ENCODE results near the gene PROS1.
"Not testable (repeated sequence)": the region's sequence is repeated elsewhere in the genome, so short reads cannot be mapped to it uniquely, and the experiment has no call there.

Gene PROS1

DNA sequence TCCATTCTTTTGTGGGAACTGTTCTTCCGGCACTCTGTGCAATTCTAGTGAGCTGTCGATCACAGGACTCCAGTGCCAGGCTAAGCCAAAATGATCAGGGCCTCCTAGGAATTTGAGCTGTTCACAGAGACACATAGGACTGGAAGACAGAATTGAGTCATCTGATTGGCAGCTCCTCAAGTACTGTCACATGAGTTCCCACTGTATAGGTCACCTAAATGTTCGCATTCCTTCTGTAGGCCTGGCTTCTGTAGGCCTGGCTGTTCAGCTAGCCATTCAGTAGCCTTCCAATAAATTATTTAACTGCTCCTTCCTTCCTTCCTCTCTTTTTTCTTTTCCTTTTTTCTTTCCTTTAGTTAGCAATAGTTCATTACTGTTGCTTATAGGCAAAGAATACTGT, 4.3 kb downstream of the PROS1 start:
- peak; percentile 50 for DNase-seq (ENCODE audit: low spot score)

DNA sequence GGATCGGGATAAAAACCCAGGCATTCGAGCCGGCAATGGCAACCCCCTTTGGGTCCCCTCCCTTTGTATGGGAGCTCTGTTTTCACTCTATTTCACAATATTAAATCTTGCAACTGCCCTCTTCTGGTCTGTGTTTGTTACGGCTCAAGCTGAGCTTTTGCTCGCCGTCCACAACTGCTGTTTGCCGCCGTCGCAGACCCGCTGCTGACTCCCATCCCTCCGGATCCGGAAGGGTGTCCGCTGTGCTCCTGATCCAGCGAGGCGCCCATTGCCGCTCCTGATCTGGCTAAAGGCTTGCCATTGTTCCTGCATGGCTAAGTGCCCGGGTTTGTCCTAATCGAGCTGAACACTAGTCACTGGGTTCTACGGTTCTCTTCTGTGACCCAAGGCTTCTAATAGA, 8.6 kb downstream of the PROS1 start:
- not testable (repeated sequence) for DNase-seq (ENCODE audit: low spot score)

DNA sequence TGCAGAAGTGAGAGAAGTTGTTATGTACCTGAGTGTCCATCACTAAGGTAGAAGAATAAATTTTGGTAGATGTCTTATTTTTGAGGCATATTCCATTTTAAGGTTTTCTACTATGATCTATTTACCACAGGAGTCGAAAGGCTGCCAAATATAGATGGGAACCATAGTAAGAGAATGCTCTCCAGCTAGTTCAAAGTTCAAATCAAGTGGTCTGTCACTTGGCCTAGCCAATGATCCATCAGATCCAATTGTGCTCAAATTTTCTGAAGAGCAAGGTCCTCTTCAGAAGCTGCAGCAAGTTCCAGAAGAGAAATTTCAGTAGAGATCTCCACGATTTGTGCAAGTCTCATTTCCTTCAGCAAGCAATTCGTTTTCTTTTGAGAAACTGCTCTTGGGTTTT, 10.9 kb downstream of the PROS1 start:
- DNase-seq (ENCODE audit: low spot score) = no peak

DNA sequence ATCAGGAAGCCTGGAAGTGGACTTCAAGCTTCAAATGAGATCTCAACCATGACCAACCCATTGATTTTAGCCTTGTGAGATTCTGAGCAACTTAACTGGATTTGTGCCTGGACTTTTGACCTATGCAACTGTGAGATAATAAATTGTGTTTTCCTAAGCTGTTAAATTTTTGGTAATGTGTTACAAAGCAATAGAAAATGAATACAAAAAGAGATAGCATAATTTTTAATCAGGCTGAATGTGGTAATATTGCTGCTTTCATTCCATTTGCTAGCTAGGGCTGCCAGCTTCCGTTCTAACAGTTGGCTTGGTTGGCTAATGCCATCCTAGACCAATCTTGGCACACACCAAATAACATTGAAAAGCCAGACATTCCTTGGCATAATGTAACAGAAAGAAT, 12.2 kb downstream of the PROS1 start:
- DNase-seq (ENCODE audit: low spot score) = no peak

DNA sequence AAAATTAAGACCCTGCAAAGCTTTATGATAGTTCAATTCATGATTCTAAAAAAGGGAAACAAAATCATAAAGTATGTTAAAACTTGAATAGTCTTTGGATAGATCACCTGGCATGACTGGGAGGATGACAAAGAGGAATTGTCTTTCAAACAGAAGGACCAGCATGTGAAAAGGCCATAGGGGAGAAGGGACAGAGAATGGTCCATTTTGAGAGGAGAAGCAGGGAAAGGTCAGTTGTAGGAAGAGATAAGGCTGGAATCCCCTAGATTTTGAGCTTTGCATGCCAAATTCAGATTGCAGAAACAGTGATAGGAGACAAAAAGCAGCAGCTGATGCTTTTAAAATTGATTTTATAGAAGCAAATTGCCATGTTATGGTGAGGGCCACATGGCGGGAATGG, 12.7 kb downstream of the PROS1 start:
- no peak for DNase-seq (ENCODE audit: low spot score)

DNA sequence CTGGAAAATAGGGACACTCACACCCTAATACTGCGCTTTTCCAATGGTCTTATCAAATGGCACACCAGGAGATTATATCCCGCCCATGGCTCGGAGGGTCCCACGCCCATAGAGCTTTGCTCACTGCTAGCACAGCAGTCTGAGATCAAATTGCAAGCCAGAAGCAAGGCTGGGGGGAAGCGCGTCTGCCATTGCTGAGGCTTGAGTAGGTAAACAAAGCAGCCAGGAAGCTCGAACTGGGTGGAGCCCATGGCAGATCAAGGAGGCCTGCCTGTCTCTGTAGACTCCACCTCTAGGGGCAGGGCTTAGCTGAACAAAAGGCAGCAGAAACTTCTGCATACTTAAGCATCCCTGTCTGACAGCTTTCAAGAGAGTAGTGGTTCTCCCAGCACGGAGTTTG, 23.7 kb downstream of the PROS1 start:
- not testable (repeated sequence) for DNase-seq (ENCODE audit: low spot score)

DNA sequence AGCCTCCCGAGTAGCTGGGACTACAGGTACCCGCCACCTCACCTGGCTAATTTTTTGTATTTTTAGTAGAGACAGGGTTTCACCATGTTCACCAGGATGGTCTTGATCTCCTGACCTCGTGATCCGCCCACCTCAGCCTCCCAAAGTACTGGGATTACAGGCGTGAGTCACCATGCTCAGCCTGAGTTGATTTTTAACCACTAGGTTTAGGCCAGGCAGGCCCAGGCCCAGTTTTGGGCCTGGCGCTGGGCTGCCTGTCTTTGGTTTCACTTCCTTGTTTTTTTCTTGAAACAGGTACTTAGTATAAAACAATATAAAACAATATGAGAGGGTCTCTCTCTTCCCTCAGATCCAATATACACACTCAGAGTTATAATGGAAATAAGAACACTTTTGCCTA, 36.2 kb downstream of the PROS1 start:
- not testable (repeated sequence) for DNase-seq (ENCODE audit: low spot score)

DNA sequence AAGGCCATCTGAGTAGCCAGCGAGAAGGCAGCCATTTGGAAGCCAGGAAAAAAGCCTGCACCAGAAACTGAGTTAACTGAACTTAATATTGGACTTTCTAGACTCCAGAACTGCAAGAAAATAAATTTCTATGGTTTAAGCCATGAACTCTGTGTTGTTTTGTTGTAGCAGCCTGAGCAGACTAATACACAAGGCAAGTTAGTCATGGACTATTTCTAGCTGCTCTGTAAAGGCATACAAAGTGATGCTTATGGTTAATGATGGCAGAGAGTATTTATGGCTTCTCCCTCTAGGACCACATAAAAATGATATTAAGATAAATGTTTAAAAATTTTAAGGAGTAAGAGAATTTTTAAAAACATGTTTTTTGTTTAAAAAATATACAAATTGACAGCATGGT, 37.1 kb downstream of the PROS1 start:
- DNase-seq (ENCODE audit: low spot score) = no peak

DNA sequence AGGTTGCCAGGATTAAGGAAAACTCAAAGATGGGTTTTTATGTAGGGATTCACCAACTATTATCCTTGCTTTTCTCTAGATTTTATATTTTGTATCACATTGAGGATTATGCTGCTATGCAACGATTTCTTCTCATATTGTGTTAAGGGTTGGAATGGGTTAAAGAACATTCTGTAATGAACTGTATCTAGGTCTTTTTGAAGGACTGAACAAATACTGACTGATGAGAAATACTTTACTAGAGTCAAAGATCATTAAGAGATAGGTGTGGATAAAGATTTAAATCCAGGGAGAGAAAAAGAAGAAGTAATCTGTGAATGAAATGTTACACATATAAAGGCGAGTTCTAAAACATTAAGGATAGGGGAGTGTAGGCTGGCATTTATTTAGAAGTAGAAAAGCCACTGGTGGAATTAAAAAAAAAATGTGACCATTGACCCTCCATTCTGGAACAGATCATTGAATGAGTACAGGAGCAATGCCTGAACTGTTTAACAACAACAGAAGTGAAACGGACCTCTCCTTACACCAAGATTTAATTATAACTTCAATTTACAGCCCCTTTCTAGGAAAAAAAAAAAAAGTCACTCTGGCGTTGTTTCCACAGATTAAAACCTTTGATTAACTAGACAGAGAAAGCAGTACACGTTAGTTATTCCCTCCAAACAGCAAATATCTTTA, 39.2 kb downstream of the PROS1 start:
- DNase-seq (ENCODE audit: low spot score) = no peak

DNA sequence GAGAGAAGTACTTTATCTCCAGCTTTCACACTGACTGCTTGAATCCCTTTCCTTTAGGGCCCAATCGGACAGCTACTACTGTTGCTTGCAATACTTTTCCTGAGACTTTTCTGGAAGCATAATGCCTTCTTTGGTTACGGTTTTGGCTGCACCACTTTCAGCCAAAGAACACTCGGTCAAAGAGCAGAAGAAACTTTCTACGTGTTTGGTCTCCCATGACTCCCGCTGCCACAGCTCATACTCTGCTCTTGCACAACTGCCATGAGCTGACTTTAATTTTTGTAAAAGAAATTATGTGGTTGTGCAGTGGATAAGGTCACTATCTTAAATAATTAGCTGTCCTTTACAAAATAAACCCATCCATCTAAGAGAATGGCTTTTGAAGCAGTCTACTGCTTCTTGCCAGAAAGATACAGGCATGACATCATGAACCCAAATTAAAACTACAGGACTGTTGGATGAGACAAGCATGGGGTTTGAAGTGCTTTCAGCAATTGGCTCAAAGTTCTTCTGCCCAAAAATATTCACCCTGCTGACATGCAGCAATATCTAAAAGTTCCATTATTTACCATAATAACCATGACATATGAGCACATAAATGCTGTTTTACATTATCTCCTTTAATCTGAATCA, 42.0 kb downstream of the PROS1 start:
- DNase-seq (ENCODE audit: low spot score) = no peak

DNA sequence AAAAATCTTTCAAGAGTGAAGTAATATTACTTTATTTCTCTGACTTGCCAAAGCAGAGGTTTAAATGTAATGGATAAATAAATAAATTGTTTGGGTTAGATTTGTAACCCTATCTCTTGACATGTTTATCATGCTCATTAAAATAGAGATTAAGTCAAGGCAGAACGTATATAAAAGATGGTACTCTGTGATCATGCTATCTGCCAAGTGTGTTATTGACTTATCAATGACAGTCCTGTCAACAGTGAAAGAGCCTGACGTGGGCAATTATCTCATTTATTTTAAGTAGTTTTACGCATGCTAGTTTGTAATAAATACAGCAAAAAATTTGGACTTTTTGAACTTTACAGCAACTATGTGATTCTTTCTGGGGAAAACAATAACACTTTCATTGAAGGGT, 43.7 kb downstream of the PROS1 start:
- DNase-seq (ENCODE audit: low spot score) = no peak

DNA sequence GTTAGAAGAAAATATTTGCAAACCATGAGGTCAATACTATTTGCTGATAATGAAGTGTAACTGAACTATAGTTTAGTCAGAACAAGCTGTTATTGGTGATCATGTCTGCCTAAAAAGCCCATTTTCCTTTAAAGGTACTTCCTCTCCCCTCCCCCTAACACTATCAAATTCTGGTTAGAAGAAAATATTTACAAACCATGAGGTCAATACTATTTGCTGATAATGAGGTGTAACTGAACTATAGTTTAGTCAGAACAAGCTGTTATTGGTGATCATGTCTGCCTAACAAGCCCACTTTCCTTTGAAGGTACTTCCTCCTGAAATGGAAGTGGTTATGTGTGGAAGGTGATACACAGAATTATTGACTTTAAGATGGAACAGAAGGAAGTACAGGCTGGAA, 46.9 kb downstream of the PROS1 start:
- no peak for DNase-seq (ENCODE audit: low spot score)

DNA sequence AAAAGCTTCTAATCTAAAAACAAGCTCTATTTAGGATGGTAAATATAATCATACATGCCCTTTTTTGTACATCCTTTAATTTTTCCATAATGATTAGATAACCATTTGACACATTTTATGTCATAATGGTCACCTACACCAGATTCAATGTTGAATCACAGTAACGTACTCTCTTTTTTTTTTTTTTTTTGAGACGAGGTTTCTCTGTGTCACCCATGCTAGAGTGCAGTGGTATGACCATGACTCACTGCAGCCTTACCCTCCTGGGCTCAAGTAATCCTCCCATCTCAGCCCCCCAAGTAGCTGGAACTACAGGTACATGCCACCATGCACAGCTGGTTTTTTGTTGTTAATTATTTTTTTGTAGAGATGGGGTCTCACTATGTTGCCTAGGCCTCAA, 49.2 kb downstream of the PROS1 start:
- no peak for DNase-seq (ENCODE audit: low spot score)

DNA sequence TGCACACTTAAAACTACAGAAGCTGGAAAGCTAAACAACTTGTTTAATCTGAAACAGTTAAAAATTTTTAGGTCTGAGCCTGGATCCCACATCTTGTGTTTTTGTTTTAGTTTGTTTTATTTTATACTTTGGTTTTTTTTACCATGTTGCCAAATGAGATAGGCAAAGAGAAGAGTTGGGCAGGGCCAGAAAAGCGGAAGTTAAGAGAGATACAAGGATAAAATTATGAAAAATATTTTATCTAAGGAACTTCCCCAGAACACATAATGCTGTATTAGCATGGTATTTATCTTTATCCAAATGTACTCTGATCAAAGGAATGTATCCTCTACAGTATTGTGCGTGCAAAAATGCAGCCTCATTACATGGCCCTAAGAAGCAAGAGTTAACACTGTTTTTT, 50.7 kb downstream of the PROS1 start:
- no peak for DNase-seq (ENCODE audit: low spot score)

DNA sequence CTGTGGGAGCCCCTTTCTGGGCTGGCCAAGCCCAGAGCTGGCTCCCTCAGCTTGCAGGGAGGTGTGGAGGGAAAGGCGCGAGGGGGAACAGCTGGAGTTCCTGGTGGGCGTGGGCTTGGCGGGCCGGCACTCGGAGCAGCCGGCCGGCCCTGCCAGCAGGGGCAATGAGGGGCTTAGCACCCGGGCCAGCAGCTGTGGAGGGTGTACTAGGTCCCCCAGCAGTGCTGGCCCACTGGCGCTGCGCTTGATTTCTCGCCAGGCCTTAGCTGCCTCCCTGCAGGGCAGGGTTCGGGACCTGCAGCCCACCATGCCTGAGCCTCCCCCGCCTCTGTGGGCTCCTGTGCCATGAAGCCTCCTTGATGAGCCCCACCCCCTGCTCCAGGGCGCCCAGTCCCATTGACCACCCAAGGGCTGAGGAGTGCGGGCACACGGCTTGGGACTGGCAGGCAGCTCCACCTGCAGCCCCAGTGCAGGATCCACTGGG, 56.1 kb downstream of the PROS1 start:
- not testable (repeated sequence) for DNase-seq (ENCODE audit: low spot score)

DNA sequence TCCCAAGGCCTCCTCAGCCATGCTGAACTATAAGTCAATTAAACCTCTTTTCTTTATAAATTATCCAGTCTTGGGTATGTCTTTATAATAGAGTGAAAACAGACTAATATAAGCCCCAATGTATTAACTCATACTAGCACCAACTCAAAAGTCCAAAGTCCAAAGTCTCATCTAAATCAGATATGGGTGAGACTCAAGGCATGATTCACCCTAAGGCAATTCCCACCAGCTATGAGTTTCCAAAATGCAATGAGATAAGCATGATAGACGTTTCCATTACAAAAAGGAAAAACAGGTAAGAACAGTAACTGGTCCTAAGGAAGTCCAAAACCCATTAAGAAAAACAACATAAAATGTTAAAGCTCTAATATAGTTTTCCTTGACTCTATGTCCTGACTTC, 60.1 kb downstream of the PROS1 start:
- DNase-seq (ENCODE audit: low spot score) = not testable (repeated sequence)

DNA sequence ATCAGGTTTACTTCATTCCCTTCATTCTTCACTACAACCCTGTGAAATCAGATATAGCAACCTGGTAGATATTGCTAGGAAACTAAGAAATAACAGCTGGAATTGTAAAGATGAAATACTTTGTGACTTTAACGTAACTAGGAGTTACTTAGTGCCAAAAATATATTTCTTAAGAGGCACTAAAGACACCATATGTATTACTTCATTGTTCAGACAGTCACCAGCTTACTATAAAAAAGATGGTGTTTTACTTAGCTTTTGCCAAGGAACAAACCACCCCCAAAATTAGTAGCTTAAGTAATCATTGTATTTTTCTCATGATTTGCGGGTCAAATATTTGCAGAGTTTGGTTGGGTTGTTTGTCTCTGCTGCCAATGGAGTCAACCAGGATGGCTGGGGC, 62.5 kb downstream of the PROS1 start:
- DNase-seq (ENCODE audit: low spot score) = no peak

DNA sequence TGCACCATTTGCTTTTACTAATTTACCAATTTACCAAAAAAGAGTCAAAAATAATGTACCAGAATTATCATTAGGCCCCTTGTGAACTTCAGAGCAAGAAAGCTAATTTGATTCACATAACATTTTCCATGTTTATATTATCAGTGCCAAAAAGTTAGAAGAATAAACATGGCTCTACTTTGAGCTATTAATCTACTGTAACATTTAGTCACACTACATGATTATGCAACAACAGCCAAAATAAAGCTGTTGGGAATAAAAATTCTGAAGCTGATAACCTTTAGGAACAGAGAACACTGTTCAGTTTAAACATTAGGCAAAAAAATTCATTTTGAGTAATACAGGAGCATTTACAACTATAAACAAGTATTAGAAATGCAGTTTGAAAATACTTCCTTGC, 63.6 kb downstream of the PROS1 start:
- DNase-seq (ENCODE audit: low spot score) = no peak

DNA sequence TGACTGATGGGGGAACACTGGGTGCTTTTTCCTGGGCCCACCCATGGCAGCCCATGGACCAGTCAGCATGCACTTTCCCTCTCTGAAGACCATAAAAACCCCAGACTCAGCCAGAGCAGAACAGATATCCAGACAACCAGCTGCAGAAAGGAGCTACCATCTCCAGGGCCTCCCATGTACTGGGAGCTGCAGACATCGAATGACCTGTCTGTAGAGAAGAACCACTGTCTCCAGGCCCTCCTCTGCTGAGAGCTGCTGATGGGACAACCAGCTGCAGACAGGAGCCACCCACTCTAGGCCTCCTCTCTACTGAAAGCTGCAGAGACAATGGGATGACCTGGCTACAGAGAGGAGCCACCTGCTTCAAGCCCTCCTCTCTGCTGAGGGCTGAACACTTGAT, 66.6 kb downstream of the PROS1 start:
- no peak for DNase-seq (ENCODE audit: low spot score)

DNA sequence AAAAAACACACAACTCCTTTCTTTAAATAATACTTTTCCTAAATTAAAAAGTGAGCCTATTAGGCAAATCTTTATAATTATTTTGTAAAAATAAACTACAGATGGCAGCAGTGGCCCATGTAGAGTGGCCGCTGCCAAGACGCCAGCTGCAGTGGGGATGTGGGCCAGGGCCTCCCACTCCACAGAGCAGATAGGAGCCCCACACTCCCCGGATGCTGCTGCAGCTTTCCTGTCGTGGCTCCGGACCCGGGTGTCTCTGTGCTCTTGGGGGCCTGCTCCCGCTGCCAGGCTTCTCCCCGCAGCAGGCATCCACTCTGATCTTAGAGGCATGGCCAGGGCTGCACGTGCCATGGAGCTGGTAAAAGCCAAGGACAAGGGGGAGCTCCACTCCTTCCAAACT, 67.5 kb downstream of the PROS1 start:
- DNase-seq (ENCODE audit: low spot score) = peak; percentile 2

DNA sequence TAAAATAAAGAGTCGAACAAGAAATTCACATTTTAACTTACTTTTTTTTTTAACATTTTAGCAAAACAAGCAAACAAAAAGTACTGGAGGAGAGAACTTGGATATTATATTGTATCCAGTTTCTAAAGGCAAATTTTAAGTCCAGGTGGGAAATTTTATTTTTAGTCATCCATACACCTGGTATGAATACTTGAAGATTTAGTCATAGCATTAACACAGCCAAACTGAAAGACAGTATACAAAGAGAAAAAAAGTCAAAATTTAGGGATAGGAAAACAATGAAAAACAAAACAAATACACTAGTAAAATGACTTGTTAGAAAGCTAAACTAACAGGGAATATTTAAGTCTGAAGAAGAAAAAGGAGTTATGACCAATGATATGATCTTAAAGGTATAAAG, 69.1 kb downstream of the PROS1 start:
- DNase-seq (ENCODE audit: low spot score) = no peak

DNA sequence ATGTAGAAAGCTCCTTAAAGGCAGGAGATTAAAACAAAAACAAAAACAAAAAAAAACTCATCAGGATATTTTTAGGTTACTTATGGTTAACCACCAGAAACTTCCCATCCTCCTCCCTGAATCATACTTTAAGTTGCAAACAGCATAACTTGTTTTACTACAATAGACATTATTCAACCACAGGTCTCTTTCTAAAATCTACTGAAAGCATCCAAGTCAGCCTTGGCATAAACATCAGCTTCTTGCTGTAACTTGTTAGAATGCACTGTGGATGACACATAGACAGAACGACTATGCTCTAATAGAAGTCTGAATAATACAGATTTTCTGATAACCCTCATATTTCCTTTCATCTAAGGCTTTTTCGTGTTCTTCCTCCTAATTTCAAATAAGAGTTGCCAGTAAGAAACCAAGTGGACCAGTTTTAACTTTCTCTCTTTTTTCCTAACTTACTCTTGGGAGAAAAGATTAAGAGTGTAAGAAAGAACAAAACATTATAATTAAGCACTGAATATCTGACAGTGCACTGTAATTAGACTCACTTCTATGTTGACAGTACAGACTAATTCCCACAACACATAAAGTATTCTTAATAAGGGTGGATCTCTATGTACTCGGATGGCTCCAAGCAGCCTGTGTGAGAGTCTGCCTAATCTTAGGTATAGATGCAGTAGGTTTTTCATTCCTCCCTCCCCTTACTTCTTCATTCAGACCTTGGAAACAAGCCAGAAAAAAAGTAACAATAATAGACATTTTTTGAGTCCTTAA, 95.3 kb downstream of the PROS1 start:
- DNase-seq (ENCODE audit: low spot score) = peak; percentile 7

DNA sequence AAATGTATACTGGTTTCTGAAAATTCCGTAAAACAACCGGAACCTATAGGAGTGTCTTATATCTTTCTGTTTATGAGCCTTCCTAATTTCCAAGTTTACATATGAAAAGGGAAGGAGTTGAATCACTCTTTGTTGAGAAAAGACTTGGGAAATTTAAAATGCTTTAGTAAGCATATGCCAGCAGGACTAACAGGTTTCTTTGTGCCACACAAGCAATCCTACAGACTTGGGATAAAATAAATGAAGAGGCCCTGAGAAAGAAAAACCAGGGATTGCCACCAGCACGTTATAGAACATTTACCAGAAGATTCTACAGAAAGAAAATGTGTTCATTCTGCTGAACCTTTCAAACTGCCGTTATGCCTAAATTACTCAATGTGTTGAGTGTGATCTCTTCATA, 96.3 kb downstream of the PROS1 start:
- not testable (repeated sequence) for DNase-seq (ENCODE audit: low spot score)

Data from AG08396 (cell line).